ENCODE data around the gene ANKS3. TPM values are rescaled to one million over a fixed set of nuclear protein-coding genes. Genes with fewer than 3 reads are reported as not detected.

ANKS3 gene
- total RNA-seq, 1 donor: 39.4 TPM

DNA sequence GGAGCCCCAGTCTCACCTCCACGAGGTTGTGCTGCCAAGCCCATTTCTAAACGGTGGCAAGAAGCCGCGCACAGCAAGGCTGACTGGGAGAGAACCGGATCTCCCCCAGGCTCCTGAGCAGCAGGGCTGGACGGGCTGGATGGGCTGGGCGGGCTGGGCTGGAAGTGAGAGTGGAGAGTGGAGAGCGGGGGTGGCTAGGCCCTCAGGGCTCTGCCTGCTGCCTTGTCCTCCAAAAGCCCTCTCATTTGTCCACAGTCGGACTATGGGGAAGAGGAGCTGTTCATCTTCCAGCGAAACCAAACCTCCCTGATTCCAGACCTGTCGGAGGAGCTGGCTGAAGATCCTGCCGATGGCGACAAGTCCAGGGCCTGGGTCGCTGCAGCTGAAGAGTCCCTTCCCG lies 3.5 kb upstream of the ANKS3 start:
- H3K4me1 ChIP-seq (ENCODE audit: insufficient read depth, low read length): peaks cover 6% of the 10 kb centered on the region
- no peak overlapping the region for H2AFZ ChIP-seq (ENCODE audit: low read length)
- no peak overlapping the region for H3K27ac ChIP-seq (ENCODE audit: low read depth, low read length)
- H3K9me3 ChIP-seq (ENCODE audit: low read depth, low read length): no peaks in the 10 kb centered on the region
- no peak overlapping the region for H3K4me3 ChIP-seq (ENCODE audit: insufficient read depth, low read length)
- peak; percentile 49 for DNase-seq (ENCODE audit: insufficient read length, low spot score, missing footprints)
- no peaks in the 10 kb centered on the region for H4K20me1 ChIP-seq (ENCODE audit: insufficient read depth, low read length)
- no peaks in the 10 kb centered on the region for H3K36me3 ChIP-seq (ENCODE audit: insufficient read depth, low read length)
- H3K79me2 ChIP-seq (ENCODE audit: insufficient read depth, low read length): peaks cover 14% of the 10 kb centered on the region
- TF ChIP-seq, protein P1, sequence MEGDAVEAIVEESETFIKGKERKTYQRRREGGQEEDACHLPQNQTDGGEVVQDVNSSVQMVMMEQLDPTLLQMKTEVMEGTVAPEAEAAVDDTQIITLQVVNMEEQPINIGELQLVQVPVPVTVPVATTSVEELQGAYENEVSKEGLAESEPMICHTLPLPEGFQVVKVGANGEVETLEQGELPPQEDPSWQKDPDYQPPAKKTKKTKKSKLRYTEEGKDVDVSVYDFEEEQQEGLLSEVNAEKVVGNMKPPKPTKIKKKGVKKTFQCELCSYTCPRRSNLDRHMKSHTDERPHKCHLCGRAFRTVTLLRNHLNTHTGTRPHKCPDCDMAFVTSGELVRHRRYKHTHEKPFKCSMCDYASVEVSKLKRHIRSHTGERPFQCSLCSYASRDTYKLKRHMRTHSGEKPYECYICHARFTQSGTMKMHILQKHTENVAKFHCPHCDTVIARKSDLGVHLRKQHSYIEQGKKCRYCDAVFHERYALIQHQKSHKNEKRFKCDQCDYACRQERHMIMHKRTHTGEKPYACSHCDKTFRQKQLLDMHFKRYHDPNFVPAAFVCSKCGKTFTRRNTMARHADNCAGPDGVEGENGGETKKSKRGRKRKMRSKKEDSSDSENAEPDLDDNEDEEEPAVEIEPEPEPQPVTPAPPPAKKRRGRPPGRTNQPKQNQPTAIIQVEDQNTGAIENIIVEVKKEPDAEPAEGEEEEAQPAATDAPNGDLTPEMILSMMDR (IDR thresholded peaks at IDR 0.05; ENCODE audit: extremely low read depth, low read depth, low read length): no peak
- H3K27me3 ChIP-seq (ENCODE audit: insufficient read depth, low read length): no peaks in the 10 kb centered on the region
- H3K4me2 ChIP-seq (ENCODE audit: insufficient read depth, low read length): no peak overlapping the region

GRCh38 chr16:4736546-4736945 lies 2.5 kb upstream of the ANKS3 start:
- H3K27ac ChIP-seq (ENCODE audit: low read depth, low read length): no peak overlapping the region
- TF ChIP-seq, protein P1 (IDR thresholded peaks at IDR 0.05; ENCODE audit: extremely low read depth, low read depth, low read length): no peak

GRCh38 chr16:4734730-4735535 lies 862 bp upstream of the ANKS3 start:
- TF ChIP-seq, protein P1 (IDR thresholded peaks at IDR 0.05; ENCODE audit: extremely low read depth, low read depth, low read length): no peak
- Histone ChIP-seq H3K9me3 (ENCODE audit: low read depth, low read length) (no peaks in the 10 kb centered on the region), H3K36me3 (ENCODE audit: insufficient read depth, low read length) (peaks cover 10% of the 10 kb centered on the region)

More at GRCh38 chr16:4736546-4736945, 2.5 kb upstream of the ANKS3 start:
- peak; percentile 48 for DNase-seq (ENCODE audit: insufficient read length, low spot score, missing footprints)
- peaks cover 6% of the 10 kb centered on the region for H3K4me1 ChIP-seq (ENCODE audit: insufficient read depth, low read length)
- peaks cover 24% of the 10 kb centered on the region for H3K79me2 ChIP-seq (ENCODE audit: insufficient read depth, low read length)
- H3K9me3 ChIP-seq (ENCODE audit: low read depth, low read length): no peaks in the 10 kb centered on the region
- no peak overlapping the region for H3K4me3 ChIP-seq (ENCODE audit: insufficient read depth, low read length)
- H3K27me3 ChIP-seq (ENCODE audit: insufficient read depth, low read length): no peaks in the 10 kb centered on the region
- H4K20me1 ChIP-seq (ENCODE audit: insufficient read depth, low read length): no peaks in the 10 kb centered on the region
- no peaks in the 10 kb centered on the region for H3K36me3 ChIP-seq (ENCODE audit: insufficient read depth, low read length)
- no peak overlapping the region for H3K4me2 ChIP-seq (ENCODE audit: insufficient read depth, low read length)
- no peak overlapping the region for H2AFZ ChIP-seq (ENCODE audit: low read length)

GRCh38 chr16:4733747-4734062 lies 366 bp downstream of the ANKS3 start:
- Histone ChIP-seq H3K27ac (ENCODE audit: low read depth, low read length) (peak overlapping the region; percentile 24), H3K79me2 (ENCODE audit: insufficient read depth, low read length) (peaks cover 35% of the 10 kb centered on the region), H3K4me2 (ENCODE audit: insufficient read depth, low read length) (peak overlapping the region; percentile 94), H3K4me1 (ENCODE audit: insufficient read depth, low read length) (peaks cover 6% of the 10 kb centered on the region), H2AFZ (ENCODE audit: low read length) (peak overlapping the region; percentile 89), H3K4me3 (ENCODE audit: insufficient read depth, low read length) (peak overlapping the region; percentile 99), H3K9me3 (ENCODE audit: low read depth, low read length) (no peaks in the 10 kb centered on the region), H4K20me1 (ENCODE audit: insufficient read depth, low read length) (no peaks in the 10 kb centered on the region), H3K36me3 (ENCODE audit: insufficient read depth, low read length) (peaks cover 23% of the 10 kb centered on the region), H3K27me3 (ENCODE audit: insufficient read depth, low read length) (no peaks in the 10 kb centered on the region)
- DNase-seq (ENCODE audit: insufficient read length, low spot score, missing footprints): peak; percentile 80
- TF ChIP-seq, protein P1 (IDR thresholded peaks at IDR 0.05; ENCODE audit: extremely low read depth, low read depth, low read length): no peak

More at GRCh38 chr16:4734730-4735535, 862 bp upstream of the ANKS3 start:
- peak; percentile 97 for DNase-seq (ENCODE audit: insufficient read length, low spot score, missing footprints)
- H3K79me2 ChIP-seq (ENCODE audit: insufficient read depth, low read length): peaks cover 31% of the 10 kb centered on the region
- H3K27ac ChIP-seq (ENCODE audit: low read depth, low read length): peak overlapping the region; percentile 83
- H3K4me3 ChIP-seq (ENCODE audit: insufficient read depth, low read length): peak overlapping the region; percentile 99
- peak overlapping the region; percentile 94 for H3K4me2 ChIP-seq (ENCODE audit: insufficient read depth, low read length)
- peaks cover 6% of the 10 kb centered on the region for H3K4me1 ChIP-seq (ENCODE audit: insufficient read depth, low read length)
- H4K20me1 ChIP-seq (ENCODE audit: insufficient read depth, low read length): no peaks in the 10 kb centered on the region
- H3K27me3 ChIP-seq (ENCODE audit: insufficient read depth, low read length): no peaks in the 10 kb centered on the region
- peak overlapping the region; percentile 97 for H2AFZ ChIP-seq (ENCODE audit: low read length)
